Suprapubic skin (tissue), 4 donors: ENCODE results near the gene DCTD.

Experiments used
- POLR2A ChIP-seq, 2 donors: fragments of 450-650 bp; IDR thresholded peaks; one replicate each; pipeline ENCODE4 v1.6.1; 2017; ENCODE audit warnings: antibody characterized with exemption in 2 of 2, mild to moderate bottlenecking in 2 of 2, moderate library complexity in 2 of 2
- POLR2AphosphoS5 ChIP-seq, 3 donors: sonication (generic); formaldehyde crosslinking; IDR thresholded peaks; one replicate each; pipeline ENCODE4 v1.6.1; 2017; ENCODE audit warnings: antibody characterized with exemption in 3 of 3
- TF ChIP-seq, protein P1 (sequence below), 2 donors: fragments of 200-600 bp in 1 of 2; fragments of 450-650 bp in 1 of 2; sonication (generic) in 1 of 2; IDR thresholded peaks; one replicate each; pipeline ENCODE4 v1.5.1; 2016 to 2019; ENCODE audit warnings: antibody characterized with exemption in 2 of 2, mild to moderate bottlenecking in 1 of 2, moderate library complexity in 1 of 2

DNA sequence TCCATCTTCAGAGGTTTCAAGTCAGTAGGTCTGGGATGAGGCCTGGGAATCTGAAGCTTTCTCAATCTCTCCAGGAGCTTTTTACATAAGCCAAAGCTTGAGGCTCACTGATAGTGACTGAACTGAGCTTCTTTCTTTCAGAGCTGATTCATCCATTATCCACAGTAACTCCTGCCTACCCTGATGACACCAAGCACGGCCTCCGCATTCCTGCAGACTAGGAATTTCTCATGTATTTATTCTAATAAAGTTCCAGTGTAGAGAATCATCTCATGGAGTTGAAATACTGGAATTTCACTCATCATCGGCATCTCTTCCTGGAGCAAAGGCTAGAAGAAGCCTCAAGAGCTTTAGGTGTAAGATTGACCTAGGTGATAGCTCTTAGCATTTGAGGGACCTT lies 12.1 kb upstream of the DCTD start:
- TF ChIP-seq POLR2AphosphoS5 (IDR thresholded peaks at IDR 0.05): no peak
- TF ChIP-seq, protein P1, sequence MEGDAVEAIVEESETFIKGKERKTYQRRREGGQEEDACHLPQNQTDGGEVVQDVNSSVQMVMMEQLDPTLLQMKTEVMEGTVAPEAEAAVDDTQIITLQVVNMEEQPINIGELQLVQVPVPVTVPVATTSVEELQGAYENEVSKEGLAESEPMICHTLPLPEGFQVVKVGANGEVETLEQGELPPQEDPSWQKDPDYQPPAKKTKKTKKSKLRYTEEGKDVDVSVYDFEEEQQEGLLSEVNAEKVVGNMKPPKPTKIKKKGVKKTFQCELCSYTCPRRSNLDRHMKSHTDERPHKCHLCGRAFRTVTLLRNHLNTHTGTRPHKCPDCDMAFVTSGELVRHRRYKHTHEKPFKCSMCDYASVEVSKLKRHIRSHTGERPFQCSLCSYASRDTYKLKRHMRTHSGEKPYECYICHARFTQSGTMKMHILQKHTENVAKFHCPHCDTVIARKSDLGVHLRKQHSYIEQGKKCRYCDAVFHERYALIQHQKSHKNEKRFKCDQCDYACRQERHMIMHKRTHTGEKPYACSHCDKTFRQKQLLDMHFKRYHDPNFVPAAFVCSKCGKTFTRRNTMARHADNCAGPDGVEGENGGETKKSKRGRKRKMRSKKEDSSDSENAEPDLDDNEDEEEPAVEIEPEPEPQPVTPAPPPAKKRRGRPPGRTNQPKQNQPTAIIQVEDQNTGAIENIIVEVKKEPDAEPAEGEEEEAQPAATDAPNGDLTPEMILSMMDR (IDR thresholded peaks at IDR 0.05): no peak
- TF ChIP-seq POLR2A (IDR thresholded peaks at IDR 0.05): no peak
